Fibroblast of skin of scalp (primary cell): ENCODE results near the gene MILR1.
"Not testable (repeated sequence)": the region's sequence is repeated elsewhere in the genome, so short reads cannot be mapped to it uniquely, and the experiment has no call there.

Source experiments
- DNase-seq: peaks from one replicate; pipeline ENCODE4 v3.0.0-alpha.2; 2013

Gene MILR1

GRCh38 chr17:64472564-64472963 lies 23.6 kb downstream of the MILR1 start:
- DNase-seq, result no peak

GRCh38 chr17:64477849-64478248 lies 28.9 kb downstream of the MILR1 start:
- no peak for DNase-seq

GRCh38 chr17:64480951-64481350 lies 32.0 kb downstream of the MILR1 start:
- DNase-seq, result no peak

GRCh38 chr17:64484380-64484779 lies 35.5 kb downstream of the MILR1 start:
- no peak for DNase-seq

- no peak for DNase-seq
Observed at GRCh38 chr17:64488301-64488700, 39.4 kb downstream of the MILR1 start.

- DNase-seq, result no peak
Observed at GRCh38 chr17:64491034-64491860, 42.3 kb downstream of the MILR1 start.

GRCh38 chr17:64491994-64492393 lies 43.1 kb downstream of the MILR1 start:
- peak; percentile 76 for DNase-seq

- no peak for DNase-seq
Observed at GRCh38 chr17:64492481-64493109, 43.7 kb downstream of the MILR1 start.

GRCh38 chr17:64494121-64494520 lies 45.2 kb downstream of the MILR1 start:
- DNase-seq, result no peak

GRCh38 chr17:64495300-64495699 lies 46.4 kb downstream of the MILR1 start:
- not testable (repeated sequence) for DNase-seq

GRCh38 chr17:64496348-64496785 lies 47.5 kb downstream of the MILR1 start:
- no peak for DNase-seq

GRCh38 chr17:64496786-64497564 lies 48.1 kb downstream of the MILR1 start, which contains the start of gene POLG2:
TSS of gene POLG2 (minus strand) at chr17:64497054. CDS start at chr17:64496968, 86 bp downstream.
- peak; percentile 93 for DNase-seq

GRCh38 chr17:64497565-64498035 lies 48.7 kb downstream of the MILR1 start:
- no peak for DNase-seq

GRCh38 chr17:64498308-64499203 lies 49.6 kb downstream of the MILR1 start:
- no peak for DNase-seq

GRCh38 chr17:64499805-64500486 lies 51.0 kb downstream of the MILR1 start:
- DNase-seq, result peak; percentile 24

GRCh38 chr17:64500487-64500859 lies 51.6 kb downstream of the MILR1 start:
- no peak for DNase-seq

- no peak for DNase-seq
Observed at GRCh38 chr17:64500862-64501765, 52.2 kb downstream of the MILR1 start.

GRCh38 chr17:64502021-64502420 lies 53.1 kb downstream of the MILR1 start:
- DNase-seq, result no peak

GRCh38 chr17:64502809-64503208 lies 53.9 kb downstream of the MILR1 start:
- DNase-seq, result no peak

- DNase-seq, result no peak
Observed at GRCh38 chr17:64503341-64503740, 54.4 kb downstream of the MILR1 start.
